ENCODE results near the gene TBC1D7.

The TBC1D7 gene

DNA sequence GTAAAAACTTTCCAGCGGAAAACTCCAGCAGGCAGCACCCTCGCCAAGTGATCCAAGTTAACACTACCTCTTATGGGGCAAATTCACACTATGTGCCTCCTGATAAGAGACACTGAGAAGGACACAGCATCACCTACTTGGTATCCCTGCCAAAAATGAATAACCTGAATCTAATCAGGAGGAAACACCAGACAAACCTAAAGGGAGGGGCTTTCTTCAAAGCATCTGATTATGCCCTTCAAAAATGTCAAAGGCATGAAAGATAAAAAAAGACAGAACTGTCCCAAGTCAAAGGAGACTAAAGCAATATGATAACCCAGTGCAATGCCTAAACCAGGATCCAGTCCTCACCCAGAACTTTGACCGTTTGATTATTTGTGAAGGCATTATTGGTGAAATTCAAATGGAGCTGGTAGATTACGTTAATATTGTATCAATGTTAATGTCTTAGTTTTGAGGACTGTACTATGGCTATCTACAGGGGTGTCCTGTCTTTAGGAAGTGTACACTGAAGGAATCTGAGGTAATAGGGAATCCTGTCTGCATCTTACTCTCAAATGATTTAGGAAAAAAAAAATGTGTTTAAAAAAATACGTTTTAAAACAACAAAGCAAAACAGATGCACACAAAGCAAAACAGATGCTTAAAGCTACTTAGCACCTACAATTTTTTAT lies 8.3 kb downstream of the TBC1D7 start:
- Histone ChIP-seq H2AFZ (ENCODE audit: low read depth, low read length, severe bottlenecking) (no peak overlapping the region), H3K27ac (ENCODE audit: low read depth, low read length) (no peak overlapping the region), H3K4me3 (ENCODE audit: insufficient read depth, low read length, poor library complexity, severe bottlenecking) (no peak overlapping the region), H3K79me2 (ENCODE audit: insufficient read depth, low read length) (no peaks in the 10 kb centered on the region), H3F3A (ENCODE audit: insufficient read depth) (no peaks in the 10 kb centered on the region), H3K36me3 (ENCODE audit: low read length) (peaks cover 17% of the 10 kb centered on the region; the same call in 1 of the 2 replicates), H3K4me2 (ENCODE audit: low read depth, low read length, poor library complexity, severe bottlenecking) (no peak overlapping the region), H4K20me1 (ENCODE audit: low read depth, low read length) (no peaks in the 10 kb centered on the region), H3K9me2 (replicated peaks; ENCODE audit: insufficient read depth, low read length) (no peaks in the 10 kb centered on the region), H3K9me3 (ENCODE audit: insufficient read depth, low read length) (no peaks in the 10 kb centered on the region), H3K27me3 (ENCODE audit: low read length) (no peaks in the 10 kb centered on the region), H3K9ac (ENCODE audit: low read length) (no peak overlapping the region)
- TF ChIP-seq, protein P1, sequence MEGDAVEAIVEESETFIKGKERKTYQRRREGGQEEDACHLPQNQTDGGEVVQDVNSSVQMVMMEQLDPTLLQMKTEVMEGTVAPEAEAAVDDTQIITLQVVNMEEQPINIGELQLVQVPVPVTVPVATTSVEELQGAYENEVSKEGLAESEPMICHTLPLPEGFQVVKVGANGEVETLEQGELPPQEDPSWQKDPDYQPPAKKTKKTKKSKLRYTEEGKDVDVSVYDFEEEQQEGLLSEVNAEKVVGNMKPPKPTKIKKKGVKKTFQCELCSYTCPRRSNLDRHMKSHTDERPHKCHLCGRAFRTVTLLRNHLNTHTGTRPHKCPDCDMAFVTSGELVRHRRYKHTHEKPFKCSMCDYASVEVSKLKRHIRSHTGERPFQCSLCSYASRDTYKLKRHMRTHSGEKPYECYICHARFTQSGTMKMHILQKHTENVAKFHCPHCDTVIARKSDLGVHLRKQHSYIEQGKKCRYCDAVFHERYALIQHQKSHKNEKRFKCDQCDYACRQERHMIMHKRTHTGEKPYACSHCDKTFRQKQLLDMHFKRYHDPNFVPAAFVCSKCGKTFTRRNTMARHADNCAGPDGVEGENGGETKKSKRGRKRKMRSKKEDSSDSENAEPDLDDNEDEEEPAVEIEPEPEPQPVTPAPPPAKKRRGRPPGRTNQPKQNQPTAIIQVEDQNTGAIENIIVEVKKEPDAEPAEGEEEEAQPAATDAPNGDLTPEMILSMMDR (IDR thresholded peaks at IDR 0.05; ENCODE audit: insufficient read depth, low read length, poor library complexity, severe bottlenecking), result no peak
- no peak for TF ChIP-seq EZH2phosphoT487 (conservative IDR thresholded peaks at IDR 0.05; ENCODE audit: low read length)

DNA sequence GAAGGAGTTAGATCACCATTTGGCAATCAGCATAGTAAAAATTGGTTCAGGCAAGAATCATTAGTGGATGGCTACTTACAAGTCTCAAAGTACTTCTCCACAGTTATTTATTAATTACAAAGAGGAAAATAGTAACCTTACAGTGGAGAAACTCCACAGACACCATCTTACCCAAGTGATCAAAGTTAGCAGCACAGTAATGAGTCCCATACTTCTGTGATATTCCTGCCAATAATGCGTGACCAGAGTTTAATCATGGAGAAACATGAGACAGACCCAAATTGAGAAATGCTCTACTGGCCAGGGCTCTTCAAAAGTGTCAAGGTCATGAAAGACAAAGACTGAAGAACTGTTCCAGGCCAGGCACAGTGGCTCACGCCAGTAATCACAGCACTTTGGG lies 9.5 kb downstream of the TBC1D7 start:
- Histone ChIP-seq H3K79me2 (ENCODE audit: insufficient read depth, low read length) (no peaks in the 10 kb centered on the region), H3K4me2 (ENCODE audit: low read depth, low read length, poor library complexity, severe bottlenecking) (no peak overlapping the region), H2AFZ (ENCODE audit: low read depth, low read length, severe bottlenecking) (no peak overlapping the region), H3K27me3 (ENCODE audit: low read length) (no peaks in the 10 kb centered on the region), H3K4me3 (ENCODE audit: insufficient read depth, low read length, poor library complexity, severe bottlenecking) (no peak overlapping the region), H3F3A (ENCODE audit: insufficient read depth) (no peaks in the 10 kb centered on the region), H3K9me3 (ENCODE audit: insufficient read depth, low read length) (no peaks in the 10 kb centered on the region), H4K20me1 (ENCODE audit: low read depth, low read length) (no peaks in the 10 kb centered on the region), H3K9me2 (replicated peaks; ENCODE audit: insufficient read depth, low read length) (no peaks in the 10 kb centered on the region), H3K36me3 (ENCODE audit: low read length) (peaks cover 17% of the 10 kb centered on the region; the same call in 1 of the 2 replicates), H3K27ac (ENCODE audit: low read depth, low read length) (no peak overlapping the region), H3K9ac (ENCODE audit: low read length) (no peak overlapping the region)
- TF ChIP-seq EZH2phosphoT487 (conservative IDR thresholded peaks at IDR 0.05; ENCODE audit: low read length), result no peak
- TF ChIP-seq, protein P1 (IDR thresholded peaks at IDR 0.05; ENCODE audit: insufficient read depth, low read length, poor library complexity, severe bottlenecking), result no peak

DNA sequence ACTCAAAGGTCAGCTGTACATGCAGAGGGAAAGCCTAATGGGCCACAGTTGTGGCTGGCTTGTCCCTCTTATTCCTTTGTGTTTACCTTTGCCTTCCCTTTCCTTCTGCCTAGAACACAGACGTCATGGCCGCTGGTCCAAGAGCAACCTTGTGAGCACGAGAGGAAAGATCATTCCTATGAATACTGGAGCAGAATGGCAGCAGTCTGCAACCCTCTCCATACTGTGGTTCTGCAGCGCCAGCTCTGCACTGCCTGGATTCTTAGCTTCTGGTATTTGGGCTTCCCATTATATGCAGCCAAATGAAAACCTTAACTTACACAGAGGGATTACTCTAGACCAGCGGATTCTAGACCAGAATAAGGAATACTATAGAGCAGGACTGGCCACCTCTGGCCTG lies 12.4 kb downstream of the TBC1D7 start:
- H3K4me3 ChIP-seq (ENCODE audit: insufficient read depth, low read length, poor library complexity, severe bottlenecking), result no peak overlapping the region
- TF ChIP-seq, protein P1 (IDR thresholded peaks at IDR 0.05; ENCODE audit: insufficient read depth, low read length, poor library complexity, severe bottlenecking), result no peak
- no peak for TF ChIP-seq EZH2phosphoT487 (conservative IDR thresholded peaks at IDR 0.05; ENCODE audit: low read length)
- no peak overlapping the region for H3K4me2 ChIP-seq (ENCODE audit: low read depth, low read length, poor library complexity, severe bottlenecking)
- H3K36me3 ChIP-seq (ENCODE audit: low read length), result peaks cover 16% of the 10 kb centered on the region; the same call in 1 of the 2 replicates
- H2AFZ ChIP-seq (ENCODE audit: low read depth, low read length, severe bottlenecking), result no peak overlapping the region
- H3K79me2 ChIP-seq (ENCODE audit: insufficient read depth, low read length), result no peaks in the 10 kb centered on the region
- H3K27me3 ChIP-seq (ENCODE audit: low read length), result no peaks in the 10 kb centered on the region
- H4K20me1 ChIP-seq (ENCODE audit: low read depth, low read length), result no peaks in the 10 kb centered on the region
- H3K9me2 ChIP-seq (replicated peaks; ENCODE audit: insufficient read depth, low read length), result no peaks in the 10 kb centered on the region
- H3K9ac ChIP-seq (ENCODE audit: low read length), result no peak overlapping the region
- H3F3A ChIP-seq (ENCODE audit: insufficient read depth), result peaks cover 4% of the 10 kb centered on the region; the same call in 1 of the 2 replicates
- no peaks in the 10 kb centered on the region for H3K9me3 ChIP-seq (ENCODE audit: insufficient read depth, low read length)
- H3K27ac ChIP-seq (ENCODE audit: low read depth, low read length), result no peak overlapping the region

Data from SU-DHL-6 (cell line).